Endodermal cell (in vitro differentiated cells): ENCODE measurements around the gene NCK1. TPM values are rescaled to one million over a fixed set of nuclear protein-coding genes. Genes with fewer than 3 reads are reported as not detected.
A peak's percentile ranks its signal among the peaks of the same experiment; 100 is the strongest.

Source experiments
- DNase-seq: peaks from one replicate; pipeline ENCODE4 v3.0.0-alpha.2; 2017
- H3K27ac ChIP-seq: 2 replicates; pipeline ENCODE4 v1.5.1; 2013; ENCODE audit warnings: mild to moderate bottlenecking, low read depth, low read length, moderate library complexity
- H3K27me3 ChIP-seq: 2 replicates; pipeline ENCODE4 v1.6.1; 2013; ENCODE audit warnings: mild to moderate bottlenecking, low read length, moderate library complexity; ENCODE audit not compliant: insufficient read depth, control insufficient read depth, poor library complexity, severe bottlenecking
- H3K36me3 ChIP-seq: 2 replicates; pipeline ENCODE4 v1.7.0; 2013; ENCODE audit warnings: mild to moderate bottlenecking, low read length, moderate library complexity; ENCODE audit not compliant: control insufficient read depth, insufficient read depth
- H3K4me1 ChIP-seq: one replicate; pipeline ENCODE4 v1.7.0; 2013; ENCODE audit warnings: low read length; ENCODE audit not compliant: control insufficient read depth, insufficient read depth
- H3K4me3 ChIP-seq: 2 replicates; pipeline ENCODE4 v1.5.1; 2013; ENCODE audit warnings: mild to moderate bottlenecking, low read length, moderate library complexity
- H3K9ac ChIP-seq: 2 replicates; pipeline ENCODE4 v1.6.1; 2013; ENCODE audit warnings: mild to moderate bottlenecking, low read length, moderate library complexity; ENCODE audit not compliant: poor library complexity, severe bottlenecking; ENCODE audit errors: extremely low read depth
- H3K9me3 ChIP-seq: 2 replicates; pipeline ENCODE4 v1.6.1; 2013; ENCODE audit warnings: mild to moderate bottlenecking, low read length, moderate library complexity; ENCODE audit not compliant: control insufficient read depth
- H3K27ac Mint-ChIP-seq: 2 replicates; pipeline ENCODE4 v1.8.0; 2020; ENCODE audit warnings: mixed read lengths
- H3K27me3 Mint-ChIP-seq: 2 replicates; pipeline ENCODE4 v1.8.0; 2021; ENCODE audit warnings: mild to moderate bottlenecking, mixed read lengths; ENCODE audit not compliant: insufficient read depth
- H3K36me3 Mint-ChIP-seq: 2 replicates; pipeline ENCODE4 v1.8.0; 2020; ENCODE audit warnings: low read depth, mixed read lengths
- H3K4me1 Mint-ChIP-seq: 2 replicates; pipeline ENCODE4 v1.8.0; 2020; ENCODE audit warnings: mixed read lengths
- H3K4me3 Mint-ChIP-seq: 2 replicates; pipeline ENCODE4 v1.8.0; 2020; ENCODE audit warnings: mild to moderate bottlenecking, moderate library complexity, mixed read lengths
- H3K9me3 Mint-ChIP-seq: 2 replicates; pipeline ENCODE4 v1.8.0; 2020; ENCODE audit warnings: mild to moderate bottlenecking, mixed read lengths
- CTCF ChIP-seq: fragments of 200-600 bp; sonication (generic); conservative IDR thresholded peaks from 2 replicates; pipeline ENCODE4 v1.5.0; 2021; ENCODE audit warnings: antibody characterized with exemption, mild to moderate bottlenecking
- WGBS, 2 experiments: methylation state at CpG; one replicate each; pipeline versions ENCODE4 v1.1.5 to v1.1.7; 2013; ENCODE audit warnings: missing lambda C conversion rate in 2 of 2, mixed read lengths in 1 of 2; ENCODE audit not compliant: insufficient coverage in 1 of 2, insufficient read length in 1 of 2; 5-methylcytosine and 5-hydroxymethylcytosine counted together
- total RNA-seq, 2 donors: library from RNA; stranded (reverse); fragmentation: NEBNext Ultra II Directional in 1 of 2; extraction: Animal tissue kit (Norgen Biotek cat#: 25700) in 1 of 2; gene quantifications; 2 replicates in 1 of 2; 3 replicates in 1 of 2; pipeline ENCODE4 v1.2.1, GENCODE V29; 2021

Gene NCK1
- total RNA-seq, 2 donors from 2014 or later: 24.5 to 28.9 TPM

DNA sequence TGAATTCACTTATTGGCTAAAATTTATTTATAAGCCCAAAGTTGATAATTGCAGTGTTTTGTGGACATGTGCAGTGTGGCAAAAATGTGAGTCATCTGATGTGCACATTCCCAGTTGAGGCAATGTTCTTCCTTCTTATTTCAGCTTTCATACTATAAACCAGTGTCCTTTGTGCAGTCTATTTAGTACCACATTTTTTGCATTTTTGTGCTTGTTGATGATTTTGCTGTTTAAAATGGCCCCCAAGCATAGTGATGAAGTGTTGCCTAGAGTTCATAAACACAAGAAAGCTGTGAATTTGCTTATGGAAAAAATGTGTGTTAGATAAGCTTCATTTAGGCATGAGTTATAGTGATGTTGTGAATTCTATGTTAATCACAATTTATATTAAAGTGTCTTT lies 76.3 kb downstream of the NCK1 start:
- H3K27ac Mint-ChIP-seq: no peak overlapping the region
- peaks cover 9% of the 10 kb centered on the region for H3K9me3 Mint-ChIP-seq
- Histone ChIP-seq H3K27ac (no peak overlapping the region), H3K27me3 (no peaks in the 10 kb centered on the region), H3K4me1 (no peaks in the 10 kb centered on the region), H3K36me3 (peaks cover 6% of the 10 kb centered on the region), H3K9ac (no peak overlapping the region), H3K9me3 (peaks cover 12% of the 10 kb centered on the region), H3K4me3 (no peak overlapping the region)
- H3K4me1 Mint-ChIP-seq: peaks cover 16% of the 10 kb centered on the region
- peaks cover 30% of the 10 kb centered on the region for H3K36me3 Mint-ChIP-seq
- no peak for TF ChIP-seq CTCF
- DNase-seq: no peak
- H3K27me3 Mint-ChIP-seq: no peaks in the 10 kb centered on the region
- no peak overlapping the region for H3K4me3 Mint-ChIP-seq

GRCh38 chr3:136939489-136939888 lies 77.5 kb downstream of the NCK1 start:
- H3K27ac Mint-ChIP-seq: no peak overlapping the region
- Histone ChIP-seq H3K9ac (no peak overlapping the region), H3K4me1 (no peaks in the 10 kb centered on the region), H3K9me3 (peaks cover 12% of the 10 kb centered on the region), H3K4me3 (no peak overlapping the region), H3K27ac (no peak overlapping the region), H3K27me3 (no peaks in the 10 kb centered on the region), H3K36me3 (peaks cover 6% of the 10 kb centered on the region)
- peaks cover 24% of the 10 kb centered on the region for H3K4me1 Mint-ChIP-seq
- no peaks in the 10 kb centered on the region for H3K27me3 Mint-ChIP-seq
- peaks cover 9% of the 10 kb centered on the region for H3K9me3 Mint-ChIP-seq
- peaks cover 21% of the 10 kb centered on the region for H3K36me3 Mint-ChIP-seq
- no peak for DNase-seq
- no peak for TF ChIP-seq CTCF
- 90% methylated on average over 1 of the region's 1 CpG; no CpG with 5 or more reads in 1 of the 2 experiments for WGBS, 2 experiments
- no peak overlapping the region for H3K4me3 Mint-ChIP-seq

- Histone ChIP-seq H3K4me1 (no peaks in the 10 kb centered on the region), H3K27ac (no peak overlapping the region), H3K36me3 (peaks cover 11% of the 10 kb centered on the region), H3K9ac (no peak overlapping the region), H3K9me3 (peaks cover 8% of the 10 kb centered on the region), H3K27me3 (no peaks in the 10 kb centered on the region), H3K4me3 (no peak overlapping the region)
- Mint-ChIP-seq H3K27me3 (no peaks in the 10 kb centered on the region), H3K9me3 (no peaks in the 10 kb centered on the region), H3K27ac (peak overlapping the region; percentile 64), H3K4me1 (peaks cover 33% of the 10 kb centered on the region), H3K4me3 (no peak overlapping the region), H3K36me3 (peaks cover 11% of the 10 kb centered on the region)
- 100% methylated on average over 1 of the region's 1 CpG; no CpG with 5 or more reads in 1 of the 2 experiments for WGBS, 2 experiments
- no peak for TF ChIP-seq CTCF
- DNase-seq: no peak
Observed at GRCh38 chr3:136942803-136943202, 80.8 kb downstream of the NCK1 start.
